Measurements from ENCODE around the gene RALBP1.

DNA sequence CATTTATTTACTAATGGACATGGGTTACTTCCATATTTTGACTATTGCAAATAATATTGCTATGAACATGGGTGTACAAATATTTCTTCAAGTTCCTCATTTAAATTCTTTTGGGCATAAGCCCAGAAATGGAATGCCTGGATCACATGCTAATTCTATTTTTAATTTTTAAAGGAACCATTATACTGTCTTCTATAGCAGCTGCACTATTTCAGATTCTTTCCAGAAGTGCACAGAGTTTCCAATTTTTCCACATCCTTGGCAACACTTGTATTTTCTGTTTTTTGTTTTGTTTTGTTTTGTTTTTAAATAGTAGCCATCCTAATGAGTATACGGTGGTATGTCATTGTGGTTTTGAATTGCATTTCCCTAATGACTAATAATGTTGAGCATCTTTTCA lies 8.5 kb upstream of the RALBP1 start:
- TF ChIP-seq POLR2A (IDR thresholded peaks at IDR 0.05; ENCODE audit: low read depth, low read length) = no peak
- TF ChIP-seq, protein P1, sequence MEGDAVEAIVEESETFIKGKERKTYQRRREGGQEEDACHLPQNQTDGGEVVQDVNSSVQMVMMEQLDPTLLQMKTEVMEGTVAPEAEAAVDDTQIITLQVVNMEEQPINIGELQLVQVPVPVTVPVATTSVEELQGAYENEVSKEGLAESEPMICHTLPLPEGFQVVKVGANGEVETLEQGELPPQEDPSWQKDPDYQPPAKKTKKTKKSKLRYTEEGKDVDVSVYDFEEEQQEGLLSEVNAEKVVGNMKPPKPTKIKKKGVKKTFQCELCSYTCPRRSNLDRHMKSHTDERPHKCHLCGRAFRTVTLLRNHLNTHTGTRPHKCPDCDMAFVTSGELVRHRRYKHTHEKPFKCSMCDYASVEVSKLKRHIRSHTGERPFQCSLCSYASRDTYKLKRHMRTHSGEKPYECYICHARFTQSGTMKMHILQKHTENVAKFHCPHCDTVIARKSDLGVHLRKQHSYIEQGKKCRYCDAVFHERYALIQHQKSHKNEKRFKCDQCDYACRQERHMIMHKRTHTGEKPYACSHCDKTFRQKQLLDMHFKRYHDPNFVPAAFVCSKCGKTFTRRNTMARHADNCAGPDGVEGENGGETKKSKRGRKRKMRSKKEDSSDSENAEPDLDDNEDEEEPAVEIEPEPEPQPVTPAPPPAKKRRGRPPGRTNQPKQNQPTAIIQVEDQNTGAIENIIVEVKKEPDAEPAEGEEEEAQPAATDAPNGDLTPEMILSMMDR (conservative IDR thresholded peaks at IDR 0.05; ENCODE audit: low read depth, low read length) = no peak
- TF ChIP-seq CHD1 (IDR thresholded peaks at IDR 0.05; ENCODE audit: low read depth, low read length) = no peak
- no peak for TF ChIP-seq BHLHE40 (IDR thresholded peaks at IDR 0.05; ENCODE audit: low read depth, low read length)
- no peak for TF ChIP-seq FOS (IDR thresholded peaks at IDR 0.05; ENCODE audit: low read depth, low read length)
- no peak for TF ChIP-seq MXI1 (IDR thresholded peaks at IDR 0.05; ENCODE audit: borderline replicate concordance, low read depth, low read length)
- no peak for TF ChIP-seq MAFK (IDR thresholded peaks at IDR 0.05; ENCODE audit: low read depth, low read length)
- TF ChIP-seq, protein P2, sequence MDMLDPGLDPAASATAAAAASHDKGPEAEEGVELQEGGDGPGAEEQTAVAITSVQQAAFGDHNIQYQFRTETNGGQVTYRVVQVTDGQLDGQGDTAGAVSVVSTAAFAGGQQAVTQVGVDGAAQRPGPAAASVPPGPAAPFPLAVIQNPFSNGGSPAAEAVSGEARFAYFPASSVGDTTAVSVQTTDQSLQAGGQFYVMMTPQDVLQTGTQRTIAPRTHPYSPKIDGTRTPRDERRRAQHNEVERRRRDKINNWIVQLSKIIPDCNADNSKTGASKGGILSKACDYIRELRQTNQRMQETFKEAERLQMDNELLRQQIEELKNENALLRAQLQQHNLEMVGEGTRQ (IDR thresholded peaks at IDR 0.05; ENCODE audit: low read depth, low read length) = no peak
